K562 (cell line): ENCODE data around the gene CCNJL. TPM values are rescaled to one million over a fixed set of nuclear protein-coding genes. Genes with fewer than 3 reads are reported as not detected.
A peak's percentile ranks its signal among the peaks of the same experiment; 100 is the strongest.

Experiments
- ATF6 ChIP-seq: sonication (generic); formaldehyde crosslinking; IDR thresholded peaks from 2 replicates; pipeline ENCODE4 v1.4.0; 2020; ENCODE audit warnings: mild to moderate bottlenecking, missing genetic modification reagents
- ELK3 ChIP-seq: fragments of 450-650 bp; formaldehyde crosslinking; IDR thresholded peaks from 2 replicates; pipeline ENCODE4 v1.4.0; 2020; ENCODE audit warnings: mild to moderate bottlenecking
- FOXK1 ChIP-seq: sonication (generic); formaldehyde crosslinking; IDR thresholded peaks from 2 replicates; pipeline ENCODE4 v1.8.0; 2022; ENCODE audit warnings: missing genetic modification reagents, mild to moderate bottlenecking, borderline replicate concordance
- HDAC1 ChIP-seq, 2 experiments: fragments of 450-650 bp; IDR thresholded peaks; 2 replicates each; pipeline ENCODE4 v1.6.1; 2016 to 2017; ENCODE audit warnings: inconsistent platforms in 1 of 2, mild to moderate bottlenecking in 1 of 2, moderate library complexity in 1 of 2
- JUND ChIP-seq, 2 experiments: IDR thresholded peaks; 2 replicates in 1 of 2; 3 replicates in 1 of 2; pipeline ENCODE4 v1.6.1; 2011; ENCODE audit warnings: borderline replicate concordance in 2 of 2, low read depth in 2 of 2, low read length in 2 of 2, improper control_type of control experiment in 1 of 2, missing biosample characterization in 1 of 2, missing genetic modification characterization in 1 of 2, missing genetic modification reagents in 1 of 2
- KLF16 ChIP-seq: IDR thresholded peaks from 2 replicates; pipeline ENCODE4 v1.6.1; 2016; ENCODE audit warnings: antibody characterized with exemption
- MTA3 ChIP-seq: fragments of 450-650 bp; formaldehyde crosslinking; IDR thresholded peaks from 2 replicates; pipeline ENCODE4 v1.6.1; 2017; ENCODE audit warnings: mild to moderate bottlenecking, borderline replicate concordance
- MYC ChIP-seq, 2 experiments: fragments of 250-450 bp in 1 of 2; sonication (Bioruptor Pico) in 1 of 2; IDR thresholded peaks; 2 replicates each; pipeline versions ENCODE4 v1.5.1 to v1.6.1; 2012 to 2021; ENCODE audit warnings: low read depth in 2 of 2, borderline replicate concordance in 1 of 2, improper control_type of control experiment in 1 of 2, low read length in 1 of 2, mild to moderate bottlenecking in 1 of 2, moderate library complexity in 1 of 2
- PHF8 ChIP-seq: fragments of 200-600 bp; sonication (generic); IDR thresholded peaks from 2 replicates; pipeline ENCODE4 v1.6.1; 2012; ENCODE audit warnings: mixed run types, mild to moderate bottlenecking, inconsistent platforms, low read length, moderate library complexity, borderline replicate concordance
- RCOR1 ChIP-seq, 2 experiments: IDR thresholded peaks; 2 replicates each; pipeline ENCODE4 v1.6.1; 2012; ENCODE audit warnings: low read depth in 2 of 2, low read length in 2 of 2, borderline replicate concordance in 1 of 2, improper control_type of control experiment in 1 of 2
- SMARCA4 ChIP-seq: fragments of 450-650 bp; IDR thresholded peaks from 2 replicates; pipeline ENCODE4 v1.6.1; 2016
- TRIM24 ChIP-seq, 2 experiments: fragments of 450-650 bp; IDR thresholded peaks; 2 replicates each; pipeline ENCODE4 v1.6.1; 2016
- ZBTB11 ChIP-seq, 3 experiments: fragments of 200-800 bp in 1 of 3; fragments of 250-450 bp in 1 of 3; fragments of 450-650 bp in 1 of 3; sonication (Bioruptor Pico) in 1 of 3; sonication (Bioruptor generic) in 1 of 3; formaldehyde crosslinking in 1 of 3; IDR thresholded peaks; 2 replicates each; pipeline versions ENCODE4 v1.6.1 to v1.8.0; 2016 to 2022; ENCODE audit warnings: mild to moderate bottlenecking in 2 of 3, missing genetic modification characterization in 2 of 3, missing compliant biosample characterization in 1 of 3, moderate library complexity in 1 of 3
- ZBTB12 ChIP-seq: fragments of 250-450 bp; sonication (Bioruptor Pico); IDR thresholded peaks from 2 replicates; pipeline ENCODE4 v1.4.0; 2020
- ZNF561 ChIP-seq: fragments of 450-650 bp; formaldehyde crosslinking; conservative IDR thresholded peaks from 2 replicates; pipeline ENCODE4 v1.4.0; 2020; ENCODE audit warnings: mild to moderate bottlenecking, moderate library complexity
- ZNF584 ChIP-seq: fragments of 200-800 bp; sonication (Bioruptor generic); IDR thresholded peaks from 2 replicates; pipeline ENCODE4 v1.6.1; 2016; ENCODE audit warnings: low read depth, mild to moderate bottlenecking, missing genetic modification characterization, missing compliant biosample characterization
- polyA plus RNA-seq, 8 experiments: library from polyadenylated mRNA; depleted of rRNA in 4 of 8; stranded (reverse) in 5 of 8; unstranded in 3 of 8; fragments of >200 nt; fragmentation: Nextera tagmentation in 2 of 8; fragmentation: Illumina TruSeq in 1 of 8; extraction: Ambion mirVana in 2 of 8; extraction: Trizol in 1 of 8; gene quantifications; 2 replicates each; pipeline versions ENCODE4 v1.2.1 to v1.2.3, GENCODE V29; 2011 to 2014; ENCODE audit warnings: inconsistent platforms in 1 of 8, missing spikeins in 1 of 8
- total RNA-seq, 7 experiments: library from RNA; depleted of rRNA in 6 of 7; stranded (reverse); fragments of >200 nt in 6 of 7; fragmentation: Illumina TruSeq in 2 of 7; extraction: Trizol in 2 of 7; gene quantifications; 2 replicates each; pipeline versions ENCODE4 v1.2.1 to v1.2.3, GENCODE V29; 2011 to 2021; ENCODE audit warnings: low replicate concordance in 1 of 7

The CCNJL gene
- total and polyA plus RNA-seq, 9 of the 15 experiments (the other 6 are each of a cell fraction or from before 2014, with no cell fraction given), result 0.04 TPM; not detected in 8

GRCh38 chr5:160262151-160263074 lies 50.0 kb downstream of the CCNJL start (continued):
- TF ChIP-seq FOXK1 (CRISPR knock-in tag) (no peak), ATF6 (no peak), HDAC1 (IDR thresholded peaks at IDR 0.05) (0 out of 4 replicates have a peak, but pooled peaks of 1 of the 2 experiments have one; percentile 28), MYC (IDR thresholded peaks at IDR 0.05; ENCODE audit: low read depth, low read length) (peak; percentile 59; the same call in 1 of the 2 replicates), MYC (CRISPR knock-in tag; IDR thresholded peaks at IDR 0.05; ENCODE audit: borderline replicate concordance, low read depth) (no peak), ZBTB11 (CRISPR knock-in tag; IDR thresholded peaks at IDR 0.05) (peak in 1 of 3 experiments; percentile 46; a peak in 1 of 6 replicates), MTA3 (0 out of 2 replicates have a peak, but pooled peaks have one; percentile 39), ZNF561 (CRISPR knock-in tag) (no peak), ZNF584 (CRISPR knock-in tag) (peak; percentile 67; the same call in 1 of the 2 replicates), ELK3 (no peak), JUND (IDR thresholded peaks at IDR 0.05; ENCODE audit: borderline replicate concordance, low read depth, low read length) (peak; percentile 30; the same call in 1 of the 2 replicates), JUND (tag; IDR thresholded peaks at IDR 0.05; ENCODE audit: borderline replicate concordance, low read depth, low read length) (no peak; the same call in 2 of the 3 replicates), PHF8 (peak; percentile 14; the same call in 1 of the 2 replicates), RCOR1 (IDR thresholded peaks at IDR 0.05; ENCODE audit: borderline replicate concordance in 1 of 2, low read depth in 2 of 2, low read length in 2 of 2) (peak in 1 of 2 experiments; percentile 60; a peak in 1 of 4 replicates), SMARCA4 (peak; percentile 79), TRIM24 (IDR thresholded peaks at IDR 0.05) (peak; percentile 23 to 56; a peak in 1 of 4 replicates), ZBTB12 (CRISPR knock-in tag) (no peak), KLF16 (peak; percentile 50; the same call in 1 of the 2 replicates)
